Measurements from ENCODE around the gene LRP6.

Gene LRP6

GRCh38 chr12:12206776-12207388, 60.0 kb downstream of the LRP6 start:
- DNase-seq (ENCODE audit: insufficient read length, low spot score) = no peak
- TF ChIP-seq CTCF (IDR thresholded peaks at IDR 0.05; ENCODE audit: insufficient read depth, missing control alignments) = no peak
- no peak for FAIRE-seq

- FAIRE-seq (no peak), DNase-seq (ENCODE audit: insufficient read length, low spot score) (no peak)
- TF ChIP-seq CTCF (IDR thresholded peaks at IDR 0.05; ENCODE audit: insufficient read depth, missing control alignments) = no peak
These were observed 64.1 kb downstream of the LRP6 start for GRCh38 chr12:12202747-12203146.

- no peak for TF ChIP-seq CTCF (IDR thresholded peaks at IDR 0.05; ENCODE audit: insufficient read depth, missing control alignments)
- FAIRE-seq (no peak), DNase-seq (ENCODE audit: insufficient read length, low spot score) (no peak)
These were observed 64.7 kb downstream of the LRP6 start for GRCh38 chr12:12202105-12202504.

- no peak for TF ChIP-seq CTCF (IDR thresholded peaks at IDR 0.05; ENCODE audit: insufficient read depth, missing control alignments)
- FAIRE-seq = no peak
These were observed 65.5 kb downstream of the LRP6 start for GRCh38 chr12:12201274-12201758.

GRCh38 chr12:12200363-12200762, 66.5 kb downstream of the LRP6 start:
- FAIRE-seq (no peak), DNase-seq (ENCODE audit: insufficient read length, low spot score) (no peak)
- TF ChIP-seq CTCF (IDR thresholded peaks at IDR 0.05; ENCODE audit: insufficient read depth, missing control alignments) = no peak

More at GRCh38 chr12:12201274-12201758, 65.5 kb downstream of the LRP6 start:
- no peak for DNase-seq (ENCODE audit: insufficient read length, low spot score)

GRCh38 chr12:12198124-12198523, 68.7 kb downstream of the LRP6 start:
- no peak for FAIRE-seq
- DNase-seq (ENCODE audit: insufficient read length, low spot score) = no peak
- TF ChIP-seq CTCF (IDR thresholded peaks at IDR 0.05; ENCODE audit: insufficient read depth, missing control alignments) = no peak

- no peak for TF ChIP-seq CTCF (IDR thresholded peaks at IDR 0.05; ENCODE audit: insufficient read depth, missing control alignments)
- no peak for FAIRE-seq
- DNase-seq (ENCODE audit: insufficient read length, low spot score) = no peak
These were observed 69.7 kb downstream of the LRP6 start for GRCh38 chr12:12197128-12197527.
